NB4 (cell line): Measurements from ENCODE around the gene TARDBP.

Experiments used
- CTCF ChIP-seq: IDR thresholded peaks from one replicate; pipeline ENCODE4 v1.5.1; 2012; ENCODE audit warnings: low read depth, low read length
- MAX ChIP-seq: IDR thresholded peaks from 2 replicates; pipeline ENCODE4 v1.6.1; 2011; ENCODE audit warnings: low read depth, low read length
- POLR2A ChIP-seq: IDR thresholded peaks from 2 replicates; pipeline ENCODE4 v1.6.1; 2011; ENCODE audit warnings: mild to moderate bottlenecking; ENCODE audit not compliant: insufficient read length; ENCODE audit errors: extremely low read depth

GRCh38 chr1:11037740-11038182, 25.3 kb downstream of the TARDBP start:
- TF ChIP-seq CTCF (peak; percentile 88), MAX (peak; percentile 38; the same call in 1 of the 2 replicates), POLR2A (no peak)
